GM23338 (cell line): ENCODE measurements around the gene ADAP1. TPM values are rescaled to one million over a fixed set of nuclear protein-coding genes. Genes with fewer than 3 reads are reported as not detected.

ENCODE experiments used
- ATAC-seq: fragments of 200-7000 bp; cut with Tn5 transposase; 3 replicates; pipeline ENCODE4 v1.9.1; 2020
- DNase-seq: peaks from one replicate; pipeline ENCODE4 v3.0.0-alpha.2; 2015; ENCODE audit warnings: low spot score
- H2AFZ ChIP-seq: fragments of 200-600 bp; sonication (generic); 2 replicates; pipeline ENCODE4 v1.8.0; 2016; ENCODE audit warnings: antibody characterized with exemption, mild to moderate bottlenecking, moderate library complexity
- H3F3A ChIP-seq: fragments of 200-600 bp; sonication (generic); replicated peaks from 2 replicates; pipeline ENCODE4 v1.8.0; 2017; ENCODE audit warnings: antibody characterized with exemption, mixed run types, low read depth
- H3K27ac ChIP-seq: fragments of 200-600 bp; sonication (generic); 2 replicates; pipeline ENCODE4 v1.6.1; 2016; ENCODE audit warnings: low read depth
- H3K27me3 ChIP-seq: fragments of 200-600 bp; sonication (generic); 2 replicates; pipeline ENCODE4 v1.8.0; 2016; ENCODE audit warnings: mild to moderate bottlenecking, mixed run types, moderate library complexity; ENCODE audit not compliant: insufficient read depth
- H3K36me3 ChIP-seq: fragments of 200-600 bp; sonication (generic); 2 replicates; pipeline ENCODE4 v1.8.0; 2016; ENCODE audit warnings: mild to moderate bottlenecking; ENCODE audit not compliant: insufficient read depth
- H3K4me1 ChIP-seq: fragments of 200-600 bp; sonication (generic); 2 replicates; pipeline ENCODE4 v1.8.0; 2016; ENCODE audit warnings: mild to moderate bottlenecking, moderate library complexity; ENCODE audit not compliant: insufficient read depth
- H3K4me2 ChIP-seq: fragments of 200-600 bp; sonication (generic); 2 replicates; pipeline ENCODE4 v1.7.1; 2017; ENCODE audit warnings: mixed run types
- H3K4me3 ChIP-seq: fragments of 200-600 bp; sonication (generic); 2 replicates; pipeline ENCODE4 v1.6.1; 2016; ENCODE audit warnings: mixed run types
- H3K79me2 ChIP-seq: fragments of 200-600 bp; sonication (generic); replicated peaks from 2 replicates; pipeline ENCODE4 v1.8.0; 2017; ENCODE audit warnings: mild to moderate bottlenecking; ENCODE audit not compliant: insufficient read depth
- H3K9me2 ChIP-seq: fragments of 200-600 bp; sonication (generic); 2 replicates; pipeline ENCODE4 v1.8.0; 2017; ENCODE audit not compliant: insufficient read depth
- H4K20me1 ChIP-seq: fragments of 200-600 bp; sonication (generic); replicated peaks from 2 replicates; pipeline ENCODE4 v1.8.0; 2017; ENCODE audit warnings: mild to moderate bottlenecking; ENCODE audit not compliant: insufficient read depth
- H3K27ac Mint-ChIP-seq: 2 replicates; pipeline ENCODE4 v1.8.0; 2020; ENCODE audit warnings: inconsistent platforms, mild to moderate bottlenecking, moderate library complexity, mixed read lengths
- H3K27me3 Mint-ChIP-seq: 3 replicates; pipeline ENCODE4 v1.8.0; 2022; ENCODE audit warnings: low read depth, mild to moderate bottlenecking, moderate library complexity, mixed read lengths, inconsistent platforms; ENCODE audit not compliant: insufficient read depth, poor library complexity
- H3K36me3 Mint-ChIP-seq: 3 replicates; pipeline ENCODE4 v1.8.0; 2021; ENCODE audit warnings: low read depth, mild to moderate bottlenecking, inconsistent platforms, moderate library complexity, mixed read lengths
- H3K4me1 Mint-ChIP-seq: 3 replicates; pipeline ENCODE4 v1.8.0; 2020; ENCODE audit warnings: mild to moderate bottlenecking, inconsistent platforms, mixed read lengths
- H3K4me3 Mint-ChIP-seq: 3 replicates; pipeline ENCODE4 v1.8.0; 2021; ENCODE audit warnings: moderate library complexity, mild to moderate bottlenecking, inconsistent platforms, mixed read lengths
- H3K9me3 Mint-ChIP-seq: 3 replicates; pipeline ENCODE4 v1.8.0; 2020; ENCODE audit warnings: moderate library complexity, mild to moderate bottlenecking, inconsistent platforms, mixed read lengths
- CREB1 ChIP-seq: fragments of 250-450 bp; sonication (Bioruptor Pico); IDR thresholded peaks from 2 replicates; pipeline ENCODE4 v1.5.0; 2020; ENCODE audit warnings: low read depth, mild to moderate bottlenecking, moderate library complexity
- EZH2phosphoT487 ChIP-seq: fragments of 200-600 bp; sonication (generic); IDR thresholded peaks from one replicate; pipeline ENCODE4 v1.8.1; 2018; ENCODE audit warnings: antibody characterized with exemption; ENCODE audit not compliant: unreplicated experiment
- JUNB ChIP-seq: IDR thresholded peaks from one replicate; pipeline ENCODE4 v1.6.1; 2016; ENCODE audit warnings: antibody characterized with exemption; ENCODE audit not compliant: unreplicated experiment
- NANOG ChIP-seq: IDR thresholded peaks from 2 replicates; pipeline ENCODE4 v1.6.1; 2016; ENCODE audit warnings: antibody characterized with exemption, borderline replicate concordance
- POLR2AphosphoS5 ChIP-seq: IDR thresholded peaks from 2 replicates; pipeline ENCODE4 v1.6.1; 2016; ENCODE audit warnings: antibody characterized with exemption, low read depth
- STAT1 ChIP-seq: IDR thresholded peaks from one replicate; pipeline ENCODE4 v1.6.1; 2016; ENCODE audit warnings: antibody characterized with exemption; ENCODE audit not compliant: unreplicated experiment
- ZNF114 ChIP-seq: fragments of 250-450 bp; sonication (Bioruptor Pico); IDR thresholded peaks from 2 replicates; pipeline ENCODE4 v1.5.0; 2020; ENCODE audit warnings: mild to moderate bottlenecking, moderate library complexity
- ZNF331 ChIP-seq: fragments of 250-450 bp; sonication (Bioruptor Pico); IDR thresholded peaks from 2 replicates; pipeline ENCODE4 v1.5.0; 2020; ENCODE audit warnings: low read depth, mild to moderate bottlenecking, moderate library complexity
- polyA plus RNA-seq: library from polyadenylated mRNA; unstranded; fragments of >200 nt; fragmentation: Nextera tagmentation; extraction: Ambion mirVana; gene quantifications from 2 replicates; pipeline ENCODE4 v1.2.1, GENCODE V29; 2016
- total RNA-seq: library from RNA; depleted of rRNA; stranded (reverse); fragments of >200 nt; shearing (Covaris generic); gene quantifications from 2 replicates; pipeline ENCODE4 v1.2.3, GENCODE V29; 2014
- TF ChIP-seq, protein P1 (sequence below), 2 experiments: fragments of 200-600 bp in 1 of 2; sonication (generic) in 1 of 2; conservative IDR thresholded peaks; 2 replicates each; pipeline versions ENCODE4 v1.5.1 to v1.6.1; 2016 to 2017; ENCODE audit warnings: antibody characterized with exemption in 2 of 2, low read depth in 2 of 2, mild to moderate bottlenecking in 2 of 2, moderate library complexity in 1 of 2
- TF ChIP-seq, protein P2 (sequence below): IDR thresholded peaks from one replicate; pipeline ENCODE4 v1.6.1; 2018; ENCODE audit warnings: antibody characterized with exemption; ENCODE audit not compliant: unreplicated experiment
- TF ChIP-seq, protein P3 (sequence below): IDR thresholded peaks from 2 replicates; pipeline ENCODE4 v1.6.1; 2016; ENCODE audit warnings: antibody characterized with exemption

Gene ADAP1
- total and polyA plus RNA-seq, 2 experiments from 2014 or later: 2.2 to 9.6 TPM

DNA sequence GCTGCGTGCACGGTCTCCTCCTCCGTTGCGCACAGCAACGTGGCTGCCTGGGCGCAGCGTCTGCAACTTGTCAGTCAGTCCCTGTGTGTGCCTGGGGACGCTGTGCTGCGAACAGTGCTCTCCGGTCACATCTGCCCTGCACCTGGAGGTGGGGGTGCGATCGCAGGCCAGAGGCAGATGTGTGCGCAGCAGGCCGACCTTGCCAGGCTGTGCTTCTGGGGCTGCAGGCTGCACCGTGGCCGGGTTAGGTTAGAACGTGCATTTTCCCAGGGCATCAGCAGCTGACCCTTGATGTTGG, 86.3 kb downstream of the ADAP1 start:
- Histone ChIP-seq H2AFZ (no peak overlapping the region), H3K79me2 (peaks cover 17% of the 10 kb centered on the region; the same call in 1 of the 2 replicates), H3K9me2 (no peaks in the 10 kb centered on the region), H3K36me3 (peaks cover 5% of the 10 kb centered on the region), H3K27me3 (no peaks in the 10 kb centered on the region), H3K4me2 (no peak overlapping the region), H4K20me1 (no peaks in the 10 kb centered on the region), H3K27ac (no peak overlapping the region), H3F3A (peaks cover 12% of the 10 kb centered on the region), H3K4me3 (no peak overlapping the region), H3K4me1 (no peaks in the 10 kb centered on the region)
- Mint-ChIP-seq H3K4me1 (no peaks in the 10 kb centered on the region; the same call in 2 of the 3 replicates), H3K27ac (no peak overlapping the region), H3K36me3 (peaks cover 79% of the 10 kb centered on the region), H3K9me3 (no peaks in the 10 kb centered on the region), H3K27me3 (peaks cover 10% of the 10 kb centered on the region), H3K4me3 (no peak overlapping the region)
- DNase-seq: no peak
- TF ChIP-seq POLR2AphosphoS5: no peak
- TF ChIP-seq, protein P1, sequence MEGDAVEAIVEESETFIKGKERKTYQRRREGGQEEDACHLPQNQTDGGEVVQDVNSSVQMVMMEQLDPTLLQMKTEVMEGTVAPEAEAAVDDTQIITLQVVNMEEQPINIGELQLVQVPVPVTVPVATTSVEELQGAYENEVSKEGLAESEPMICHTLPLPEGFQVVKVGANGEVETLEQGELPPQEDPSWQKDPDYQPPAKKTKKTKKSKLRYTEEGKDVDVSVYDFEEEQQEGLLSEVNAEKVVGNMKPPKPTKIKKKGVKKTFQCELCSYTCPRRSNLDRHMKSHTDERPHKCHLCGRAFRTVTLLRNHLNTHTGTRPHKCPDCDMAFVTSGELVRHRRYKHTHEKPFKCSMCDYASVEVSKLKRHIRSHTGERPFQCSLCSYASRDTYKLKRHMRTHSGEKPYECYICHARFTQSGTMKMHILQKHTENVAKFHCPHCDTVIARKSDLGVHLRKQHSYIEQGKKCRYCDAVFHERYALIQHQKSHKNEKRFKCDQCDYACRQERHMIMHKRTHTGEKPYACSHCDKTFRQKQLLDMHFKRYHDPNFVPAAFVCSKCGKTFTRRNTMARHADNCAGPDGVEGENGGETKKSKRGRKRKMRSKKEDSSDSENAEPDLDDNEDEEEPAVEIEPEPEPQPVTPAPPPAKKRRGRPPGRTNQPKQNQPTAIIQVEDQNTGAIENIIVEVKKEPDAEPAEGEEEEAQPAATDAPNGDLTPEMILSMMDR (conservative IDR thresholded peaks at IDR 0.05; ENCODE audit: low read depth in 2 of 2): no peak
- TF ChIP-seq, protein P2, sequence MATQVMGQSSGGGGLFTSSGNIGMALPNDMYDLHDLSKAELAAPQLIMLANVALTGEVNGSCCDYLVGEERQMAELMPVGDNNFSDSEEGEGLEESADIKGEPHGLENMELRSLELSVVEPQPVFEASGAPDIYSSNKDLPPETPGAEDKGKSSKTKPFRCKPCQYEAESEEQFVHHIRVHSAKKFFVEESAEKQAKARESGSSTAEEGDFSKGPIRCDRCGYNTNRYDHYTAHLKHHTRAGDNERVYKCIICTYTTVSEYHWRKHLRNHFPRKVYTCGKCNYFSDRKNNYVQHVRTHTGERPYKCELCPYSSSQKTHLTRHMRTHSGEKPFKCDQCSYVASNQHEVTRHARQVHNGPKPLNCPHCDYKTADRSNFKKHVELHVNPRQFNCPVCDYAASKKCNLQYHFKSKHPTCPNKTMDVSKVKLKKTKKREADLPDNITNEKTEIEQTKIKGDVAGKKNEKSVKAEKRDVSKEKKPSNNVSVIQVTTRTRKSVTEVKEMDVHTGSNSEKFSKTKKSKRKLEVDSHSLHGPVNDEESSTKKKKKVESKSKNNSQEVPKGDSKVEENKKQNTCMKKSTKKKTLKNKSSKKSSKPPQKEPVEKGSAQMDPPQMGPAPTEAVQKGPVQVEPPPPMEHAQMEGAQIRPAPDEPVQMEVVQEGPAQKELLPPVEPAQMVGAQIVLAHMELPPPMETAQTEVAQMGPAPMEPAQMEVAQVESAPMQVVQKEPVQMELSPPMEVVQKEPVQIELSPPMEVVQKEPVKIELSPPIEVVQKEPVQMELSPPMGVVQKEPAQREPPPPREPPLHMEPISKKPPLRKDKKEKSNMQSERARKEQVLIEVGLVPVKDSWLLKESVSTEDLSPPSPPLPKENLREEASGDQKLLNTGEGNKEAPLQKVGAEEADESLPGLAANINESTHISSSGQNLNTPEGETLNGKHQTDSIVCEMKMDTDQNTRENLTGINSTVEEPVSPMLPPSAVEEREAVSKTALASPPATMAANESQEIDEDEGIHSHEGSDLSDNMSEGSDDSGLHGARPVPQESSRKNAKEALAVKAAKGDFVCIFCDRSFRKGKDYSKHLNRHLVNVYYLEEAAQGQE: no peak
- ATAC-seq: no peak

DNA sequence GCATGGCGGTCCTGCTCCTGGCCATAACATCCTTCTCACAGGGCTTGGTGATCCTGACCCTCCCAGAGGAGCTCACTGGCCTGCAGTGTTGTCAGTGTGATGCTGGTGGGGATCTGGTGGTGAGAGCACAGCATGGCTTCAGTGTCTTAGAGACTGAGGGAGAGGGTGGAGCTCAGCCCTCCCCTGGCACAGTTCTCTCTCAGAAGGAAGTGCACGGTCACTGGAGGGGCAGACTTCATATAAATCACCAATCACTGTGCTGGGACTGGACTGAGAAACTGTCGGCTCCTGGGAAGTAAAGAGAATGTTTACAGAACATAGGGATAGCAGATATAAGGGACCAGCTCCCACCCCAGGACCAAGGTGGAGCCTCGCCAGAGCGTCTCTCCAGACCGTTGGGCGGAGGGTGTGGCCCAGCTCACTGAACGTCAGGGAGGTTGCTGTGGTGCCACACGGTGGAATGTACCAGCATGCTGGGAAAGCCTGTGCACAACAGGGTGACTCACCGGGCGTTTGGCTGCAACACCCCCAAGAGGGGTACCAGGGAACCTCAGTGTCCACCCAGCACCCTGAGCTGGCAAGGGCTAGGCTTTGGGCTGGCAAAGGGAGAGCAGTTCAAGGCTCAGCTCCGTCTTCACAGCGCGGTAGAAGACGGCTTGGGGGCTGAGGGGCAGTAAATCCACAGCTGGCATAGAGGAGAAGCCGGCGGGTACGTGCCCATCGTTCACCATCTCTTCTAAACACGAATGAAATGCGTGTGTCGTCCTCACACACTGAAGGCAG, 86.9 kb downstream of the ADAP1 start:
- H3K4me1 Mint-ChIP-seq: no peaks in the 10 kb centered on the region
- H3K27ac Mint-ChIP-seq: no peak overlapping the region
- peaks cover 6% of the 10 kb centered on the region for H3K36me3 ChIP-seq
- no peaks in the 10 kb centered on the region for H3K9me2 ChIP-seq
- H3K4me2 ChIP-seq: no peak overlapping the region
- no peaks in the 10 kb centered on the region for H3K4me1 ChIP-seq
- H3K27ac ChIP-seq: no peak overlapping the region
- no peak overlapping the region for H3K4me3 Mint-ChIP-seq
- H3K4me3 ChIP-seq: no peak overlapping the region
- no peak for DNase-seq
- no peak for ATAC-seq
- peaks cover 7% of the 10 kb centered on the region for H3F3A ChIP-seq
- H3K27me3 Mint-ChIP-seq: peaks cover 10% of the 10 kb centered on the region
- H2AFZ ChIP-seq: no peak overlapping the region
- no peaks in the 10 kb centered on the region for H4K20me1 ChIP-seq
- H3K9me3 Mint-ChIP-seq: no peaks in the 10 kb centered on the region
- peaks cover 17% of the 10 kb centered on the region; the same call in 1 of the 2 replicates for H3K79me2 ChIP-seq
- no peaks in the 10 kb centered on the region for H3K27me3 ChIP-seq
- TF ChIP-seq JUNB (no peak), NANOG (no peak), CREB1 (CRISPR knock-in tag) (no peak), STAT1 (no peak), EZH2phosphoT487 (no peak), ZNF331 (no peak), ZNF114 (CRISPR knock-in tag) (no peak)
- TF ChIP-seq, protein P3, sequence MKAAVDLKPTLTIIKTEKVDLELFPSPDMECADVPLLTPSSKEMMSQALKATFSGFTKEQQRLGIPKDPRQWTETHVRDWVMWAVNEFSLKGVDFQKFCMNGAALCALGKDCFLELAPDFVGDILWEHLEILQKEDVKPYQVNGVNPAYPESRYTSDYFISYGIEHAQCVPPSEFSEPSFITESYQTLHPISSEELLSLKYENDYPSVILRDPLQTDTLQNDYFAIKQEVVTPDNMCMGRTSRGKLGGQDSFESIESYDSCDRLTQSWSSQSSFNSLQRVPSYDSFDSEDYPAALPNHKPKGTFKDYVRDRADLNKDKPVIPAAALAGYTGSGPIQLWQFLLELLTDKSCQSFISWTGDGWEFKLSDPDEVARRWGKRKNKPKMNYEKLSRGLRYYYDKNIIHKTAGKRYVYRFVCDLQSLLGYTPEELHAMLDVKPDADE: no peak
- TF ChIP-seq, protein P1 (conservative IDR thresholded peaks at IDR 0.05; ENCODE audit: low read depth in 2 of 2): no peak
- H3K36me3 Mint-ChIP-seq: peaks cover 76% of the 10 kb centered on the region
